ENCODE data around the gene ZDHHC20.
A peak's percentile ranks its signal among the peaks of the same experiment; 100 is the strongest.

ZDHHC20 gene

GRCh38 chr13:21344662-21345176, 114.4 kb downstream of the ZDHHC20 start:
- peak overlapping the region; percentile 51 to 87 (median 80); a peak in 21 of 22 replicates for H3K27ac ChIP-seq

GRCh38 chr13:21343659-21344058, 115.4 kb downstream of the ZDHHC20 start:
- H3K4me3 ChIP-seq: peak overlapping the region in 8 of 10 experiments; percentile 32 to 68 (median 58); a peak in 16 of 20 replicates
- TF ChIP-seq Cebpa-rat (IDR thresholded peaks at IDR 0.05): no peak

More at GRCh38 chr13:21344662-21345176, 114.4 kb downstream of the ZDHHC20 start:
- Histone ChIP-seq H3K9me3 (replicated peaks in 1 of 11) (no peaks in the 10 kb centered on the region), H3K36me3 (peaks cover 0 to 14% (median 0%) of the 10 kb centered on the region in 11 experiments; a peak in 5 of 22 replicates), H4K20me1 (no peaks in the 10 kb centered on the region), H3K4me1 (peaks cover 54 to 81% (median 76%) of the 10 kb centered on the region in 10 experiments), H3K4me2 (peak overlapping the region; percentile 76 to 97 (median 91)), H3K27me3 (no peaks in the 10 kb centered on the region), H3K9ac (peak overlapping the region; percentile 59 to 78 (median 75); a peak in 21 of 22 replicates), H3K4me3 (peak overlapping the region; percentile 22 to 68 (median 56); a peak in 18 of 20 replicates)
- TF ChIP-seq Cebpa-rat (IDR thresholded peaks at IDR 0.05): no peak

GRCh38 chr13:21342699-21343442, 116.2 kb downstream of the ZDHHC20 start:
- H3K9me3 ChIP-seq (replicated peaks in 1 of 11): no peaks in the 10 kb centered on the region
- no peak for TF ChIP-seq Cebpa-rat (IDR thresholded peaks at IDR 0.05)
- no peaks in the 10 kb centered on the region for H3K27me3 ChIP-seq
- peak overlapping the region; percentile 76 to 97 (median 91) for H3K4me2 ChIP-seq
- H3K4me1 ChIP-seq: peaks cover 44 to 63% (median 59%) of the 10 kb centered on the region in 10 experiments
- H3K27ac ChIP-seq: peak overlapping the region in 9 of 11 experiments; percentile 3 to 87 (median 80); a peak in 12 of 22 replicates
- peak overlapping the region in 9 of 11 experiments; percentile 10 to 78 (median 38); a peak in 13 of 22 replicates for H3K9ac ChIP-seq
- peaks cover 0 to 22% (median 0%) of the 10 kb centered on the region in 11 experiments; a peak in 8 of 22 replicates for H3K36me3 ChIP-seq
- peak overlapping the region in 7 of 10 experiments; percentile 54 to 68 (median 59); a peak in 9 of 20 replicates for H3K4me3 ChIP-seq
- H4K20me1 ChIP-seq: 0 out of 22 replicates have a peak, but pooled peaks cover 0 to 6% (median 0%) of the 10 kb centered on the region in 11 experiments

More at GRCh38 chr13:21343659-21344058, 115.4 kb downstream of the ZDHHC20 start:
- peak overlapping the region in 10 of 11 experiments; percentile 10 to 78 (median 52); a peak in 10 of 22 replicates for H3K9ac ChIP-seq
- no peaks in the 10 kb centered on the region for H3K27me3 ChIP-seq
- H3K4me1 ChIP-seq: peaks cover 52 to 71% (median 67%) of the 10 kb centered on the region in 10 experiments
- 0 out of 22 replicates have a peak, but pooled peaks cover 0 to 1% (median 0%) of the 10 kb centered on the region in 11 experiments for H4K20me1 ChIP-seq
- H3K4me2 ChIP-seq: peak overlapping the region; percentile 76 to 97 (median 91)
- peak overlapping the region in 10 of 11 experiments; percentile 3 to 87 (median 80); a peak in 14 of 22 replicates for H3K27ac ChIP-seq
- peaks cover 0 to 17% (median 0%) of the 10 kb centered on the region in 11 experiments; a peak in 8 of 22 replicates for H3K36me3 ChIP-seq
- H3K9me3 ChIP-seq (replicated peaks in 1 of 11): no peaks in the 10 kb centered on the region

- H3K4me1 ChIP-seq: peaks cover 36 to 55% (median 49%) of the 10 kb centered on the region in 10 experiments
- no peak for TF ChIP-seq Cebpa-rat (IDR thresholded peaks at IDR 0.05)
- H3K9me3 ChIP-seq (replicated peaks in 1 of 11): no peaks in the 10 kb centered on the region
- H3K27ac ChIP-seq: no peak overlapping the region; a peak in 3 of 22 replicates
- 0 out of 22 replicates have a peak, but pooled peaks cover 0 to 12% (median 0%) of the 10 kb centered on the region in 11 experiments for H4K20me1 ChIP-seq
- peak overlapping the region in 6 of 11 experiments; percentile 10 to 52 (median 32); a peak in 7 of 22 replicates for H3K9ac ChIP-seq
- H3K4me2 ChIP-seq: peak overlapping the region; percentile 7 to 97 (median 82); a peak in 16 of 22 replicates
- H3K36me3 ChIP-seq: peaks cover 0 to 31% (median 0%) of the 10 kb centered on the region in 11 experiments; a peak in 9 of 22 replicates
- H3K4me3 ChIP-seq: no peak overlapping the region
- no peaks in the 10 kb centered on the region for H3K27me3 ChIP-seq
Measured at GRCh38 chr13:21341637-21342422, 117.3 kb downstream of the ZDHHC20 start.

GRCh38 chr13:21338639-21339278, 120.3 kb downstream of the ZDHHC20 start:
- Histone ChIP-seq H3K4me2 (no peak overlapping the region), H4K20me1 (0 out of 22 replicates have a peak, but pooled peaks cover 0 to 12% (median 0%) of the 10 kb centered on the region in 11 experiments), H3K36me3 (peaks cover 0 to 45% (median 8%) of the 10 kb centered on the region in 11 experiments; a peak in 14 of 22 replicates), H3K27ac (no peak overlapping the region), H3K4me3 (no peak overlapping the region), H3K9me3 (replicated peaks in 1 of 11) (peaks cover 0 to 15% (median 7%) of the 10 kb centered on the region in 11 experiments; a peak in 13 of 22 replicates), H3K27me3 (no peaks in the 10 kb centered on the region), H3K9ac (no peak overlapping the region), H3K4me1 (peaks cover 20 to 25% (median 22%) of the 10 kb centered on the region in 10 experiments)
- no peak for TF ChIP-seq Cebpa-rat (IDR thresholded peaks at IDR 0.05)

- Histone ChIP-seq H3K27me3 (no peaks in the 10 kb centered on the region), H4K20me1 (0 out of 22 replicates have a peak, but pooled peaks cover 0 to 12% (median 0%) of the 10 kb centered on the region in 11 experiments), H3K9ac (no peak overlapping the region), H3K27ac (no peak overlapping the region), H3K4me1 (peaks cover 14 to 21% (median 16%) of the 10 kb centered on the region in 10 experiments), H3K9me3 (replicated peaks in 1 of 11) (peaks cover 0 to 15% (median 7%) of the 10 kb centered on the region in 11 experiments; a peak in 13 of 22 replicates), H3K4me2 (no peak overlapping the region), H3K4me3 (no peak overlapping the region), H3K36me3 (peaks cover 0 to 45% (median 9%) of the 10 kb centered on the region in 11 experiments; a peak in 14 of 22 replicates)
- TF ChIP-seq Cebpa-rat (IDR thresholded peaks at IDR 0.05): no peak
Measured at GRCh38 chr13:21338156-21338555, 120.9 kb downstream of the ZDHHC20 start.

GRCh38 chr13:21336609-21337349, 122.3 kb downstream of the ZDHHC20 start:
- TF ChIP-seq Cebpa-rat (IDR thresholded peaks at IDR 0.05): no peak
- Histone ChIP-seq H3K27me3 (no peaks in the 10 kb centered on the region), H3K4me3 (no peak overlapping the region), H3K4me2 (no peak overlapping the region), H3K9me3 (replicated peaks in 1 of 11) (peaks cover 0 to 15% (median 7%) of the 10 kb centered on the region in 11 experiments; a peak in 13 of 22 replicates), H4K20me1 (0 out of 22 replicates have a peak, but pooled peaks cover 0 to 12% (median 0%) of the 10 kb centered on the region in 11 experiments), H3K4me1 (peaks cover 2 to 22% (median 15%) of the 10 kb centered on the region in 10 experiments), H3K9ac (no peak overlapping the region), H3K27ac (no peak overlapping the region; a peak in 1 of 22 replicates), H3K36me3 (peaks cover 0 to 47% (median 9%) of the 10 kb centered on the region in 11 experiments; a peak in 14 of 22 replicates)

Data from BLaER1 treated with 17β-estradiol and CSF1 and Interleukin-3, amounts not matched to agents 10 nM and 100 nM (cell line).